Subcutaneous adipose tissue (tissue), 4 donors: ENCODE data around the gene OR9A2. TPM values are rescaled to one million over a fixed set of nuclear protein-coding genes. Genes with fewer than 3 reads are reported as not detected.

ENCODE experiments used
- total RNA-seq, 4 donors: library from RNA; depleted of rRNA; stranded (reverse); fragments of >200 nt; gene quantifications; one replicate each; pipeline ENCODE4 v1.1.0, GENCODE V29; 2016
- TF ChIP-seq, protein P1 (sequence below): fragments of 450-650 bp; IDR thresholded peaks from one replicate; pipeline ENCODE4 v1.5.1; 2016; ENCODE audit warnings: low read depth, mild to moderate bottlenecking, control low read depth, antibody characterized with exemption, moderate library complexity

The OR9A2 gene
- total RNA-seq, 4 donors from 2014 or later = not detected

DNA sequence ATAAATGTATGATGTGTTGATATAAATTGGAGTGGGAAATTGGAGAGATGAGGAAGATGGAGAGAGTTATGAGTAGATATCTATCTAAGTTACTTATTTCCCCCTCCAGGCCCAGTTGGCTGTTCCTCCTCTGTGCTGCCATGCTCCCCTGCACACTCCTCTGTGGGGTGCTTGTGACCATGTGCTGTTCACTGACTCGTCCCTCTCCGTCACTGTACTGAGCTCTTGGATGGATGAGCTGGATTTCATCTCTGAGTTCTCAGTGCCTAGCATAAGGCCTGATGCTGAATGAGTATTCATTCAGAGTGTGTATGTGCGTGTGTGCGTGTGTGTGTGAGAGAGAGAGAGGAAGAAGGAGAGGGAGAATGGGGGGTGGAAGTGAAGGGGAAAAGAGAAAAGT lies 14.5 kb downstream of the OR9A2 start:
- TF ChIP-seq, protein P1, sequence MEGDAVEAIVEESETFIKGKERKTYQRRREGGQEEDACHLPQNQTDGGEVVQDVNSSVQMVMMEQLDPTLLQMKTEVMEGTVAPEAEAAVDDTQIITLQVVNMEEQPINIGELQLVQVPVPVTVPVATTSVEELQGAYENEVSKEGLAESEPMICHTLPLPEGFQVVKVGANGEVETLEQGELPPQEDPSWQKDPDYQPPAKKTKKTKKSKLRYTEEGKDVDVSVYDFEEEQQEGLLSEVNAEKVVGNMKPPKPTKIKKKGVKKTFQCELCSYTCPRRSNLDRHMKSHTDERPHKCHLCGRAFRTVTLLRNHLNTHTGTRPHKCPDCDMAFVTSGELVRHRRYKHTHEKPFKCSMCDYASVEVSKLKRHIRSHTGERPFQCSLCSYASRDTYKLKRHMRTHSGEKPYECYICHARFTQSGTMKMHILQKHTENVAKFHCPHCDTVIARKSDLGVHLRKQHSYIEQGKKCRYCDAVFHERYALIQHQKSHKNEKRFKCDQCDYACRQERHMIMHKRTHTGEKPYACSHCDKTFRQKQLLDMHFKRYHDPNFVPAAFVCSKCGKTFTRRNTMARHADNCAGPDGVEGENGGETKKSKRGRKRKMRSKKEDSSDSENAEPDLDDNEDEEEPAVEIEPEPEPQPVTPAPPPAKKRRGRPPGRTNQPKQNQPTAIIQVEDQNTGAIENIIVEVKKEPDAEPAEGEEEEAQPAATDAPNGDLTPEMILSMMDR = no peak

GRCh38 chr7:143012001-143012400 lies 14.9 kb downstream of the OR9A2 start:
- TF ChIP-seq, protein P1 = no peak

DNA sequence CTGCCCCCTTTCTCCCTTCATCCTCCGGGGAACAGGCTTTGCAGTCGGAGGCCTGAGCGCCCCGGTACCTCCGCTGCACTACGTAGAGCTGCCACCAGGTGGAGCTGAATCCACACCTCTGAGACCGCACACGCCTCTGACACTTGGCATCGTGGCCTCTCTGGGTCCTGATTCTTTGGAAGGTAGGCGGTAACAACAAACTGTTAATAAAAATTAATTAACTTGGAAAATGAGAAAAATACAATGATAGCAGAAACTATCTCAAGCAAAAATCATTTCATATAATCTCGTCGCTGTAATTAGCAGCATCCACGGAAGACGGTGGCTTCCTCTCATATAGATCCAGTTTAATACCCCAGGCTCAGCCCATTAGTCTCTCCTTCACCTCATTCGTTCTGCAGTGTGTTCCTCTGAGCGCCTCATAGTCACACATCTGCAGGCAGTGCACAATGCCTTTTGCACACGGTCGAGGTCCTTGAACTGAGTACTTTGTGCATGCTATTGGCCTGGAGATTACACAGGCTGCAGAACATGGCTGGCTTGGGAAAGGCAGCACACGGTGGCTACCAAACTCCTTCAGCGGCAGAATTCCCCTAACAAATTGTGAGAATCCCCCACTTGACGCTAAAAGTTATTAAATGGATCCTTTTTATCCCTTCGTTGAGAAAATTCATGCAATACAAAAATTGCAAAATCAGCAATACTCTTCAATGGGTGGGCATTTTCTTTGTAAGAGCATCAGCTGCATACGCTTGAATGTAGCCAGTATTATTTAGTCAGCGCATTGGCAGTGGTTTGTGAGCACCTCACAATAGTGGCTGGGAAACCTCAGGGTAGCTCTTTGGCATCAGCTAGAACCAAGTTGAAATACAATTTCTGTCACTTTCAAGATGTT lies 18.7 kb downstream of the OR9A2 start:
- TF ChIP-seq, protein P1 = no peak

DNA sequence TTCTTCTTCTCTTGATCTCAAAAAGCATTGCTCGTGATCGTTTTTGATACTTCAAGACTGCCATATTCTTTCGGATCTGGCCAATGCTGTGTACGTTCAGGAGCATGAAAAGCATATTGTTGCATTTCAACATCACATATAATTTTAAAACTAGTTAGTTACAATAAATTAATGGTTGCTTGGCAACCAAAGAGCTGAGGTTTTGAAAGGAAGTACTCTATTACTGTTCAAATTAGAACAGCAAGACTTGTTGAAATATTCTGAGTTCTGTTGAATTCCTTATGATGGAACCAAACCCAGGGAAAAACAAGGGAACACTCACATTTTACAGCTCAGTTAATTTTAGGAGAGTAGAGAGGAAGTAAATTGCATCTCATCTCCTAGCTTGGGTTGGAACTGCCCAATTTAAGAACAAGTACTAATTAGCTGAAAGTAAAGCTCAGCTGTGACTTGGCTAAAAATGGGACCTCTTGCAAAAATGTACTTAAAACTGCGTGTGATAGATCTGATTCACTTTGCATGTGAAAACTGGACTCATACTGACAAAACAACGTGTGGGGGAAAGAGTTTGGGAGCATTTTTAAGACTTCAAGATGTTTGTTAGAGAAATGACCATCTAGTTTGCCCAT lies 21.2 kb downstream of the OR9A2 start:
- TF ChIP-seq, protein P1 = no peak

GRCh38 chr7:143003393-143004051 lies 23.4 kb downstream of the OR9A2 start:
- TF ChIP-seq, protein P1 = no peak

DNA sequence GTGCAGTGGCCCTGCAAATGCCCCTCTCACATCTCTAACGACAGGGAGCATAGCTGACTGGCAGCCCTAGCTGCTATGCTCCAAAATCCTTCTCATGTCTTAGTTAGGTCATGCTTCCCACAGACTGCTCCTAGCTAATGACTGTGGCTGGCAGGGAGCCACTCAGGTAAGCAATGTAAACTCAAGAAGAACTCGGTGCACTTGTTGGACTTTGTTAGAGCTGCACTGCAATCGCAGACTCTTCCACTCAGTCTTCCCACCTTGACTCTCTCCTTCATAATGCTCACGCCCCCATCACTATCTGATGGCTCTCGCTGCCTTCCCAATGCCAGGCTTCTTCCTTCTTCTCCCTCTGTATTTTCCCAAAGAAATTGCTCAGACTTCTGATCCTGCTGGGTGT lies 24.0 kb downstream of the OR9A2 start:
- TF ChIP-seq, protein P1 = no peak

DNA sequence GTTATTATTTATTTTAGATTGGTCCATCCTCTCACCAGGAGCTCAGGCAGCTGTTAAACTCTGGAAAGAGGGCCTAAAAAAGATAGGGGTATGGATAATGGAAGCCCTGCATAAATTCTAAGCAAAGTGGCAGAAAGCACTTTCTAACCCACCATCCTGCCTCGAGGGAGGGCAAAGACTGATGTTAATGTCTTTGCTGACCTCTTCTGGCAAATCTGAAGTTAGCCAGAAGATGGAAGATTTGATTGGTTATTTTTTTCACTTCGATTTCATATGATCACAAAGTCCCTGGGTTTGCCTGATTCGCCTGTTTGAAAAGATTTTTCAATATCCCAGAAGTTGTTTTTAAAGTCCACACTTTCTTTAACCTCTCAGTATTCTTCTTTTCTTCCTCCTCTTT lies 24.8 kb downstream of the OR9A2 start:
- TF ChIP-seq, protein P1 = no peak
